ENCODE results near the gene TEX53. TPM values are rescaled to one million over a fixed set of nuclear protein-coding genes. Genes with fewer than 3 reads are reported as not detected.

Gene TEX53
- total and polyA plus RNA-seq, 2 of the 8 experiments (the other 6 are each of a cell fraction or from before 2014, with no cell fraction given) = not detected

- TF ChIP-seq RXRA (IDR thresholded peaks at IDR 0.05; ENCODE audit: insufficient read depth, low read depth, low read length) = no peak
- TF ChIP-seq GABPA (IDR thresholded peaks at IDR 0.05; ENCODE audit: borderline replicate concordance, insufficient read depth, low read length) = no peak
- no peak for TF ChIP-seq MAFK (IDR thresholded peaks at IDR 0.05; ENCODE audit: low read depth, low read length)
- TF ChIP-seq SP4 (IDR thresholded peaks at IDR 0.05; ENCODE audit: low read length) = no peak
- TF ChIP-seq E2F6 (IDR thresholded peaks at IDR 0.05) = no peak
- TF ChIP-seq, protein P1, sequence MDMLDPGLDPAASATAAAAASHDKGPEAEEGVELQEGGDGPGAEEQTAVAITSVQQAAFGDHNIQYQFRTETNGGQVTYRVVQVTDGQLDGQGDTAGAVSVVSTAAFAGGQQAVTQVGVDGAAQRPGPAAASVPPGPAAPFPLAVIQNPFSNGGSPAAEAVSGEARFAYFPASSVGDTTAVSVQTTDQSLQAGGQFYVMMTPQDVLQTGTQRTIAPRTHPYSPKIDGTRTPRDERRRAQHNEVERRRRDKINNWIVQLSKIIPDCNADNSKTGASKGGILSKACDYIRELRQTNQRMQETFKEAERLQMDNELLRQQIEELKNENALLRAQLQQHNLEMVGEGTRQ (IDR thresholded peaks at IDR 0.05; ENCODE audit: low read length) = no peak
- no peak for TF ChIP-seq CBX8 (IDR thresholded peaks at IDR 0.05; ENCODE audit: borderline replicate concordance, low read depth, low read length)
Observed at GRCh38 chr9:114688909-114689610, 31.5 kb upstream of the TEX53 start (continued).

Measured in H1 (cell line).